Esophagus squamous epithelium (tissue), 5 donors: Measurements from ENCODE around the gene GABRA5. TPM values are rescaled to one million over a fixed set of nuclear protein-coding genes. Genes with fewer than 3 reads are reported as not detected.

ENCODE experiments used
- DNase-seq: peaks from one replicate; lab custom pipeline; 2025; lab: John Stamatoyannopoulos, UW
- H3K27ac ChIP-seq, 4 donors: fragments of 200-600 bp; sonication (generic); one replicate each; pipeline ENCODE4 v1.5.1; 2016 to 2019; ENCODE audit warnings: mild to moderate bottlenecking in 1 of 4
- H3K27me3 ChIP-seq, 4 donors: fragments of 200-600 bp; sonication (generic); 1 replicate in 3 of 4; 2 replicates in 1 of 4; pipeline versions ENCODE4 v1.5.1 to v1.6.0; 2017 to 2021; ENCODE audit warnings: antibody characterized with exemption in 1 of 4
- H3K36me3 ChIP-seq, 3 donors: fragments of 200-600 bp; sonication (generic); one replicate each; pipeline ENCODE4 v1.5.1; 2016 to 2019
- H3K4me1 ChIP-seq, 3 donors: fragments of 200-600 bp; sonication (generic); one replicate each; pipeline ENCODE4 v1.5.1; 2017 to 2019
- H3K4me3 ChIP-seq, 4 donors: fragments of 200-600 bp; sonication (generic); 1 replicate in 3 of 4; 2 replicates in 1 of 4; pipeline ENCODE4 v1.5.1; 2016 to 2019; ENCODE audit warnings: mild to moderate bottlenecking in 2 of 4, moderate library complexity in 1 of 4
- H3K9me3 ChIP-seq, 3 donors: fragments of 200-600 bp; sonication (generic); one replicate each; pipeline ENCODE4 v1.5.1; 2016 to 2019
- CTCF ChIP-seq, 6 experiments: fragments of 450-650 bp in 4 of 6; fragments of 200-600 bp in 2 of 6; sonication (generic) in 2 of 6; IDR thresholded peaks; one replicate each; pipeline ENCODE4 v1.5.1; 2016 to 2019; ENCODE audit warnings: antibody characterized with exemption in 6 of 6, mild to moderate bottlenecking in 4 of 6, moderate library complexity in 4 of 6
- POLR2A ChIP-seq, 4 donors: fragments of 450-650 bp; IDR thresholded peaks; one replicate each; pipeline ENCODE4 v1.6.1; 2017; ENCODE audit warnings: antibody characterized with exemption in 4 of 4, mild to moderate bottlenecking in 4 of 4, moderate library complexity in 3 of 4
- WGBS, 2 donors: methylation state at CpG; one replicate each; pipeline ENCODE4 v1.1.5; 2018; 5-methylcytosine and 5-hydroxymethylcytosine counted together
- intact Hi-C: fragments of 100-400 bp; cut with DNase I; formaldehyde crosslinking; loops from one replicate; pipeline ENCODE4 v1.15.0; 2022
- total RNA-seq, 4 donors: library from RNA; depleted of rRNA; stranded (reverse); fragments of >200 nt; gene quantifications; one replicate each; pipeline ENCODE4 v1.1.0, GENCODE V29; 2016
- donor health status: DM: yes; HTN: yes; CAD: no.

Gene GABRA5
- total RNA-seq, 4 donors from 2014 or later: 0.57 TPM; not detected in 2

DNA sequence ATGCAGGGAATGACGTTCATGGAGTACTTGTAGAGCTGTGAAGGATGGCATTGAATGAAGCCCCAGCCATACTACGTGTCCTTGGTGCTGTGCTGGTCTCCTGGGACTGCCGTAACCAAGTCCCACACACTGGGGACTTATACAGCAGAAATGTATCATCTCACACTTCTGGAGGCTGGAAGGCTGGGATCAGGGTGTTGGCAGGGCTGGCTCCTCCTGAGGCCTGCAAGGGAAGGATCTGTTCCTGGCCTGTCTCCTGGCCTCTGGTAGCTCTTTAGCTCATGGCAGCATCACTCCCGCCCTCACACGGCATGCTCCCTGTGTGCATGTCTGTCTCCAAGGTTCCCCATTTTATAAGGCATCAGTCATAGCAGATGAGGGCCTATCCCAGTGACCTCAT is 74.6 kb downstream of the GABRA5 start:
- DNase-seq: no peak
- TF ChIP-seq POLR2A (IDR thresholded peaks at IDR 0.05) (no peak), CTCF (IDR thresholded peaks at IDR 0.05) (no peak)
- no peak overlapping the region for H3K27ac ChIP-seq
- H3K9me3 ChIP-seq: no peaks in the 10 kb centered on the region
- 63 to 75% methylated on average over 3 to 5 of the region's 5 CpGs for WGBS, 2 donors
- no peaks in the 10 kb centered on the region for H3K4me1 ChIP-seq
- no peaks in the 10 kb centered on the region for H3K36me3 ChIP-seq
- H3K4me3 ChIP-seq: no peak overlapping the region
- H3K27me3 ChIP-seq: no peaks in the 10 kb centered on the region
- intact Hi-C loops: no loop called here

GRCh38 chr15:26943866-26944265 is 77.0 kb downstream of the GABRA5 start:
- 53 to 55% methylated on average over 7 to 8 of the region's 8 CpGs for WGBS, 2 donors

GRCh38 chr15:26945046-26945445 is 78.2 kb downstream of the GABRA5 start:
- no peak overlapping the region for H3K27ac ChIP-seq

More at GRCh38 chr15:26943866-26944265, 77.0 kb downstream of the GABRA5 start:
- H3K4me1 ChIP-seq: no peaks in the 10 kb centered on the region
- TF ChIP-seq CTCF (IDR thresholded peaks at IDR 0.05) (no peak), POLR2A (IDR thresholded peaks at IDR 0.05) (no peak)
- no peak overlapping the region for H3K27ac ChIP-seq
- H3K36me3 ChIP-seq: no peaks in the 10 kb centered on the region
- no peaks in the 10 kb centered on the region for H3K27me3 ChIP-seq
- H3K9me3 ChIP-seq: no peaks in the 10 kb centered on the region
- H3K4me3 ChIP-seq: no peak overlapping the region
- intact Hi-C loops: no loop called here
- no peak for DNase-seq

GRCh38 chr15:26950001-26950400 is 83.1 kb downstream of the GABRA5 start:
- 62 to 67% methylated on average over 2 of the region's 2 CpGs for WGBS, 2 donors
- Histone ChIP-seq H3K36me3 (no peaks in the 10 kb centered on the region), H3K27me3 (no peaks in the 10 kb centered on the region), H3K4me1 (no peaks in the 10 kb centered on the region), H3K9me3 (peaks cover 0 to 3% (median 0%) of the 10 kb centered on the region in 3 donors), H3K27ac (no peak overlapping the region), H3K4me3 (no peak overlapping the region)
- TF ChIP-seq CTCF (IDR thresholded peaks at IDR 0.05) (no peak), POLR2A (IDR thresholded peaks at IDR 0.05) (no peak)
- intact Hi-C loops: no loop called here
- DNase-seq: no peak

More at GRCh38 chr15:26945046-26945445, 78.2 kb downstream of the GABRA5 start:
- no peaks in the 10 kb centered on the region for H3K27me3 ChIP-seq
- no peaks in the 10 kb centered on the region for H3K36me3 ChIP-seq
- no peak overlapping the region for H3K4me3 ChIP-seq
- 50 to 88% methylated on average over 2 to 10 of the region's 13 CpGs for WGBS, 2 donors
- no peak for DNase-seq
- H3K4me1 ChIP-seq: no peaks in the 10 kb centered on the region
- H3K9me3 ChIP-seq: no peaks in the 10 kb centered on the region
- no peak for TF ChIP-seq POLR2A (IDR thresholded peaks at IDR 0.05)
- no peak for TF ChIP-seq CTCF (IDR thresholded peaks at IDR 0.05)
- intact Hi-C loops: no loop called here

GRCh38 chr15:26954403-26954802 is 87.5 kb downstream of the GABRA5 start:
- Histone ChIP-seq H3K4me1 (no peaks in the 10 kb centered on the region), H3K36me3 (no peaks in the 10 kb centered on the region), H3K4me3 (no peak overlapping the region), H3K27me3 (no peaks in the 10 kb centered on the region), H3K9me3 (peaks cover 0 to 3% (median 0%) of the 10 kb centered on the region in 3 donors), H3K27ac (no peak overlapping the region)
- 42 to 53% methylated on average over 2 of the region's 2 CpGs for WGBS, 2 donors
- intact Hi-C loops: no loop called here
- TF ChIP-seq POLR2A (IDR thresholded peaks at IDR 0.05) (no peak), CTCF (IDR thresholded peaks at IDR 0.05) (no peak)
- no peak for DNase-seq
